22Rv1 (cell line): ENCODE data around the gene ARL10.
"Not testable (repeated sequence)": the region's sequence is repeated elsewhere in the genome, so short reads cannot be mapped to it uniquely, and the experiment has no call there.

ENCODE experiments used
- H3K27ac ChIP-seq: fragments of 450-650 bp; 2 replicates; pipeline ENCODE4 v1.5.1; 2017
- ZFX ChIP-seq: fragments of 450-650 bp; IDR thresholded peaks from 2 replicates; pipeline ENCODE4 v1.6.1; 2017; ENCODE audit warnings: antibody characterized with exemption, borderline replicate concordance
- TF ChIP-seq, protein P1 (sequence below): fragments of 450-650 bp; IDR thresholded peaks from 2 replicates; pipeline ENCODE4 v1.5.1; 2017; ENCODE audit warnings: mild to moderate bottlenecking

ARL10 gene

DNA sequence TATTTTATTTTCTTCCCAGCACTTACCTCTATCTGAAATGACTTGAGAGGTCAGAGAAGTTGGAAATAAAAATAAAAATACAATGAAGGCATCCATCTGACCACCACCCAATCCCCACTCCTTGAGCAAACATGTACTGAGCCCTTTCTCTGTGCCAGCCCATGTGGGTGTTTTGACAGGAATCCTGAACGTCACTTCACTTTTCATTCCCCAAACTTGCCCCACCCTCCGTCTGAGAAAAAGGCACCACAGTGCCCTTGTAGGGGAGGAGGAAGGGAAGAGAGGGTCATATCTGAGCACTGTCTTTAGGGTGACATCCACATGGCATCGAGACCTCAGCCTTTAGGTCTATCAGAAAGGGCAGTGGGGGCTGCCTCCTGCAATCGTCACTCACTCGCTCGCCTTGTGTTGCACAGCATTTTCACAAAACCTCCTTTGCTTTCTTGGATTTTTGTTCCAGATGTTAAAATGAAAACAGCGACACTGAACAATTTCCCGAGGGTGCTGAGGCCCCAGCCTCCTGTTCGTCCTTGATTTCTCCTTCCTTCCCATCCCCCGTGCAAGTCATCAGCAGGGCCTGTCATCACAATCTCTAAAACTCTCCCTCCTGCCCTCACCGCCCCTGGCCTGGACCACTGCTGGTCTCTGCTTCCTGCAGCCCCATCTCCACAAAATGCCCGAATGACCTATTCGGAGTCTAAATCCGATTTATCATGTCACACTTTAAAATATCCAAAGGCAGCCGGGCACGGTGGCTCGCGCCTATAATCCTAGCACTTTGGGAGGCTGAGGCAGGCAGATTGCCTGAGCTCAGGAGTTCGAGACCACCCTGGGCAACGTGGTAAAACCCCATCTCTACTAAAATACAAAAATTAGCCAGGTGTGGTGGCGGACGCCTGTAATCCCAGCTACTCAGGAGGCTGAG lies 36.3 kb downstream of the ARL10 start:
- H3K27ac ChIP-seq = no peak overlapping the region
- TF ChIP-seq, protein P1, sequence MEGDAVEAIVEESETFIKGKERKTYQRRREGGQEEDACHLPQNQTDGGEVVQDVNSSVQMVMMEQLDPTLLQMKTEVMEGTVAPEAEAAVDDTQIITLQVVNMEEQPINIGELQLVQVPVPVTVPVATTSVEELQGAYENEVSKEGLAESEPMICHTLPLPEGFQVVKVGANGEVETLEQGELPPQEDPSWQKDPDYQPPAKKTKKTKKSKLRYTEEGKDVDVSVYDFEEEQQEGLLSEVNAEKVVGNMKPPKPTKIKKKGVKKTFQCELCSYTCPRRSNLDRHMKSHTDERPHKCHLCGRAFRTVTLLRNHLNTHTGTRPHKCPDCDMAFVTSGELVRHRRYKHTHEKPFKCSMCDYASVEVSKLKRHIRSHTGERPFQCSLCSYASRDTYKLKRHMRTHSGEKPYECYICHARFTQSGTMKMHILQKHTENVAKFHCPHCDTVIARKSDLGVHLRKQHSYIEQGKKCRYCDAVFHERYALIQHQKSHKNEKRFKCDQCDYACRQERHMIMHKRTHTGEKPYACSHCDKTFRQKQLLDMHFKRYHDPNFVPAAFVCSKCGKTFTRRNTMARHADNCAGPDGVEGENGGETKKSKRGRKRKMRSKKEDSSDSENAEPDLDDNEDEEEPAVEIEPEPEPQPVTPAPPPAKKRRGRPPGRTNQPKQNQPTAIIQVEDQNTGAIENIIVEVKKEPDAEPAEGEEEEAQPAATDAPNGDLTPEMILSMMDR = no peak
- no peak for TF ChIP-seq ZFX

DNA sequence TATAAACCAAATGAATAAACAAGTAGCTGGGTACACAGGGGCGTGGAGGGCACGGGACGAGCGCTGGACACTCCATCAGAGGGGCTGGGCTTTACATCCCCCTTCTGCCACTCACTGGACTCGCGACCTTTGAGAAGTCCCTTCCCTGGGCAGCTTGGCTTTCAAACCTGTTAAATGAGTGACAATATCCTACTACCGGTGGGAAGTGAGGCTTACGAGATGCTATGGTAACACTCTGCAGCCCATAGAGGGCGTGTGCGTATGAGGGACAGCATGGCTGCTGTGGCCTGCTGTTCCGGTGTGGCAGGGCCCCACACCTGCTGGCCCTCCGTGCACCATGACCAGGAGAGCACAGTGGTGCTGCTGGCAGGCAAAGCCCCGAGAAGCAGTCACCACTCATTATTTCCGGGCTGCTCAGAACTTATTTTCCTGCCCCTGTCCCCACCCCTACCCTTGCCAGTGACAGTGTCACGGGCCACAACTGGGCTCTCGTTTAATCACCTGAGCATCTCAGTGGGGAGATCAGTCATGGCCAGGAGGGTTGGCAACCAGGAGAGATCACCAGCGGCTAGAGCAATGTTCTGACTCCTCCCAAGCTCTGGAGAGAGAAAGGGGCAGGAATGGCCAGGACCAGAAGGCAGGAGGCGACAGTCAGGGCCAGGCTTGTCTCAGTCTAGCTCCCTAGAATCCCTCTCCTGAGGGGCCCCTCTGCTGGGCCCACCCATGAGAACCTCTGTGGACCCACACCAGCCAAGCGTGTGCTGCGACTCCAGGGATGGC lies 40.6 kb downstream of the ARL10 start:
- H3K27ac ChIP-seq = no peak overlapping the region
- TF ChIP-seq, protein P1 = no peak
- TF ChIP-seq ZFX = no peak

DNA sequence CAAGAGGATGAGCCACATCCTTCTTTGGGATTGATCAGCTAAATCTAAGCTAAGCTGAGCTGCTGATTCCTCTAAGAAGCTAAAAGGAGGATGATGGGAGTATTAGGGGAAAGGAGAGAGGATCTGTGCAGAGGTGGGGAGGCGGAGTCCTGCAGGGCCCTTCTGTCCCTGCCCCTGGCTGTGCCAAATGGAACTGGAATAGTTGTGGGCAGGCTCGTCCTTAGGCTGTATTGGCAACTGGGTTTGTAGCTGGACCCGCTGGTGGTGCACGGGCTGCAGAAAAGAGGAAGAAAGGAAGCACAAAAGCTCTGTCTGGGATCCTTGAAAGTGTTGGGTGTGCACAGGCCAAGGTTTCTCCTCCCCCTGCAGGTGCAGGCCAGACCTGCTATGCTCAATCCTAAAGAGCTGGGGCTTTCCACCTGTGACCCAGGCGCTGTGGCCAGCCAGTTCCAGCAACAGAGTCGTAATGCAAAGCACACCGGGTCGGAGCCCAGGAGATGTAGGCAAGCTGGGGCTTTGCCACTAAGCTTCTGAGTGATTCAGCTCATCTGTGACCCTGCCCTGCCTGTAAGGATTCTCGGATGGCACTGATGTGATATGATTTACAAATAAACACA lies 41.3 kb downstream of the ARL10 start:
- H3K27ac ChIP-seq = no peak overlapping the region
- no peak for TF ChIP-seq ZFX
- TF ChIP-seq, protein P1 = no peak

DNA sequence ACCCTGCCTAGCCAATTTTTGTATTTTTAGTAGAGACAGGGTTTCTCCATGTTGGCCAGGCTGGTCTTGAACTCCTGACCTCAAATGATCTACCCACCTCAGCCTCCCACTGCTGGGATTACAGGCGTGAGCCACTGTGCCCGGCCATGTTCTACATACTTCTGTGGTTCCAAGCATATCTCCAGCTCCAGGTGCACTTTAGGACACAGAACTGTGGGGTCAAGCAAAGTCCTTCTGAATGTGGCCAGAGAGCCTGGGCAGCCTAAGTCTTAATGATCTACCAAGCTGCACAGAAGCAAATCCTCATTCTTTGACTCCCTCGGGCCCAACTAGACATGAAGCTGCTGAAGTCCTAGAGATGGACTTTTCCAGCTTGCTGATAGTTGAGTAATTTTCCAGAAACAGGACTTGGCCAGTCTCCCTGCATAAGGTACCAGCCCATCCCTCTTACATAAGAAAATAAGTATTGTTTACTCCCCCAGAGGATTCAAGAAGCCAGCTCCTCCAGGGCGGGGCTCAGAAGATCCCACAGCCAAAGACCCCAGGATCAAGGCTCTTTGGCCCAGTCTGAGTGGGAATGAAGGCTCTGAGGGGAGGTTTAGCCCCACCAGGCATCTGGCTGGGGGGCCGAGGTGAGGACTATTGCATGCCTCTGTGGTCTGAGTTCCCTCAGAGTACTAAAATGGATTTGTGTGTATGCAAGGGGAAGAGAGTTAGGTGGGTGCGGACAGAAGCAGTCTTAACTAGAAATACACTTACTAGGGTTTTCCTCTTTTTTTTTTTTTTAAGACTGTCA lies 42.4 kb downstream of the ARL10 start:
- TF ChIP-seq, protein P1 = no peak
- TF ChIP-seq ZFX = no peak
- no peak overlapping the region for H3K27ac ChIP-seq

DNA sequence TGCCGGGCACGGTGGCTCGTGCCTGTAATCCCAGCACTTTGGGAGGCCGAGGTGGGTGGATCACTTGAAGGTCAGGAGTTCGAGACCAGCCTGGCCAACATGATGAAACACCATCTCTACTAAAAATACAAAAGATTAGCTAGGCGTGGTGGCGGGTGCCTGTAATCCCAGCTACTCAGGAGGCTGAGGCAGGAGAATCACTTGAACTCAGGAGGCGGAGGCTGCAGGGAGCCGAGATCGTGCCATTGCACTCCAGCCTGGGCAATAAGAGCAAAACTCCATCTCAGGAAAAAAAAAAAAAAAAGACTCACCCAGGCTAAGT lies 42.9 kb downstream of the ARL10 start:
- H3K27ac ChIP-seq = not testable (repeated sequence)

DNA sequence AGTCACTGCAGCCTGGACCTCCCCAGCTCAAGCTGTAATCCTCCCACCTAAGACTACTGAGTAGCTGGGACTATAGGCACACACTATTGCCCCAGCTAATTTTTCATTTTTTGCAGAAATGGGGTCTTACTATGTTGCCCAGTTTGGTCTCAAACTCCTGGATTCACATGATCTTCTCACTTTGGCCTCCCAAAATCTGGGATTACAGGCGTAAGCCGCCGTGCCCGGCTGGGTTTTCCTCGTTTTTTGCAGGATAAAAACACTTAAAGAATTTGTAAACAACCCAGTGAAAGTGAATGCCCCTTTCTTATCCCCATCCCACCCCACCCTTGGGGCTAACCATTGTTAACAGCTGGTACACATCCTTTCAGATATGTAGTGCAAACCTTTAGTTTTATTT lies 43.3 kb downstream of the ARL10 start:
- TF ChIP-seq, protein P1 = no peak
- TF ChIP-seq ZFX = no peak
- no peak overlapping the region for H3K27ac ChIP-seq

DNA sequence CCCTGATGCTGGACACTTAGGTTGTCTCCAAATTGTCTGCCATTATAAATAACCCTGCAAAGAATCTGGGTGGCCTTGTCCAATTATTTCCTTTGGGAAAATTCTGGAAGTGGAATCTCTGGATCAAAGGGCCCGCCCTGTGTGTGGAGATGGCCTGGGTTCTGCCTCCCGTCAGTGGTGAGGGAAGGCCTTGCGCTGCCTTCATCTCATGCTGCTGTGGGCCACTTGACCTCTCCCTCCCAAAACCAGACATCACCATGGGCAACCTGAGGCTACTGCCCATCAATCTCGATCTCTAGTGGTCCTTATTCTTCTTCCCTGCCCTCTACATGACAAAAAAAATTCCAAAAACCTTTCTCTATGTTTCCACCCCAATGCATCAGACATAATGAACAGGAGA lies 44.5 kb downstream of the ARL10 start:
- H3K27ac ChIP-seq = no peak overlapping the region
- TF ChIP-seq, protein P1 = no peak
